Activated naive CD4-positive, alpha-beta T cell treated with anti-CD3 and anti-CD28 coated beads, Interleukin-2, amount 10 ng/mL, durations not matched to agents 7 days and 5 days (primary cell): Measurements from ENCODE around the gene USP25.

ENCODE experiments used
- CTCF ChIA-PET: fragments of 350-600 bp; sonication (Branson Sonifier 250); formaldehyde crosslinking; loops from one replicate; lab custom pipeline; 2021; ENCODE audit warnings: antibody characterized with exemption; lab: Charles Lee
- DNase-seq: peaks from one replicate; pipeline ENCODE4 v3.0.0-alpha.2; 2020
- H3K27ac Mint-ChIP-seq: one replicate; pipeline ENCODE4 v1.8.0; 2021; ENCODE audit warnings: mild to moderate bottlenecking, moderate library complexity, mixed read lengths
- H3K27me3 Mint-ChIP-seq: one replicate; pipeline ENCODE4 v1.8.0; 2021; ENCODE audit warnings: mild to moderate bottlenecking, mixed read lengths
- H3K36me3 Mint-ChIP-seq: one replicate; pipeline ENCODE4 v1.8.0; 2021; ENCODE audit warnings: mixed read lengths
- H3K4me1 Mint-ChIP-seq: one replicate; pipeline ENCODE4 v1.8.0; 2021; ENCODE audit warnings: mixed read lengths
- H3K4me3 Mint-ChIP-seq: one replicate; pipeline ENCODE4 v1.8.0; 2021; ENCODE audit warnings: mild to moderate bottlenecking, moderate library complexity, mixed read lengths
- H3K9me3 Mint-ChIP-seq: one replicate; pipeline ENCODE4 v1.8.0; 2021; ENCODE audit warnings: mixed read lengths

Gene USP25

GRCh38 chr21:15729674-15730483 is at the start of gene USP25:
Gene USP25, plus strand, starts transcription at chr21:15729982. Its CDS starts 412 bp downstream, at chr21:15730394.
- H3K9me3 Mint-ChIP-seq = no peaks in the 10 kb centered on the region
- peak; percentile 89 for DNase-seq
- CTCF ChIA-PET = no interaction called here
- H3K36me3 Mint-ChIP-seq = peaks cover 2% of the 10 kb centered on the region
- peak within 1 kb of the TSS; percentile 96 for H3K27ac Mint-ChIP-seq
- peak within 1 kb of the TSS; percentile 89 for H3K4me3 Mint-ChIP-seq
- peaks cover 25% of the 10 kb centered on the region for H3K27me3 Mint-ChIP-seq
- H3K4me1 Mint-ChIP-seq = peaks cover 32% of the 10 kb centered on the region

GRCh38 chr21:15682186-15682895 is 47.4 kb upstream of the USP25 start:
- Mint-ChIP-seq H3K4me3 (no peak overlapping the region), H3K27me3 (no peaks in the 10 kb centered on the region), H3K4me1 (peaks cover 8% of the 10 kb centered on the region), H3K27ac (no peak overlapping the region), H3K9me3 (no peaks in the 10 kb centered on the region), H3K36me3 (no peaks in the 10 kb centered on the region)
- CTCF ChIA-PET = no interaction called here
- DNase-seq = no peak

GRCh38 chr21:15682977-15683376 is 46.8 kb upstream of the USP25 start:
- Mint-ChIP-seq H3K27me3 (no peaks in the 10 kb centered on the region), H3K27ac (no peak overlapping the region), H3K4me3 (no peak overlapping the region), H3K9me3 (no peaks in the 10 kb centered on the region), H3K4me1 (peaks cover 8% of the 10 kb centered on the region), H3K36me3 (no peaks in the 10 kb centered on the region)
- DNase-seq = no peak
- CTCF ChIA-PET = no interaction called here

GRCh38 chr21:15686506-15686905 is 43.3 kb upstream of the USP25 start:
- no peaks in the 10 kb centered on the region for H3K27me3 Mint-ChIP-seq

GRCh38 chr21:15687208-15687607 is 42.6 kb upstream of the USP25 start:
- no peak overlapping the region for H3K27ac Mint-ChIP-seq
- H3K4me3 Mint-ChIP-seq = no peak overlapping the region
- no peaks in the 10 kb centered on the region for H3K9me3 Mint-ChIP-seq
- no peaks in the 10 kb centered on the region for H3K27me3 Mint-ChIP-seq
- H3K4me1 Mint-ChIP-seq = peaks cover 7% of the 10 kb centered on the region
- CTCF ChIA-PET = no interaction called here
- DNase-seq = no peak
- no peaks in the 10 kb centered on the region for H3K36me3 Mint-ChIP-seq

More at GRCh38 chr21:15686506-15686905, 43.3 kb upstream of the USP25 start:
- CTCF ChIA-PET = no interaction called here
- H3K4me3 Mint-ChIP-seq = no peak overlapping the region
- peaks cover 10% of the 10 kb centered on the region for H3K4me1 Mint-ChIP-seq
- no peak overlapping the region for H3K27ac Mint-ChIP-seq
- DNase-seq = no peak
- H3K9me3 Mint-ChIP-seq = no peaks in the 10 kb centered on the region
- H3K36me3 Mint-ChIP-seq = no peaks in the 10 kb centered on the region

- no peaks in the 10 kb centered on the region for H3K9me3 Mint-ChIP-seq
- H3K27ac Mint-ChIP-seq = no peak overlapping the region
- CTCF ChIA-PET = no interaction called here
- no peaks in the 10 kb centered on the region for H3K36me3 Mint-ChIP-seq
- H3K4me3 Mint-ChIP-seq = no peak overlapping the region
- peaks cover 2% of the 10 kb centered on the region for H3K4me1 Mint-ChIP-seq
- no peak for DNase-seq
- H3K27me3 Mint-ChIP-seq = no peaks in the 10 kb centered on the region
Observed at GRCh38 chr21:15688016-15688415, 41.8 kb upstream of the USP25 start.

GRCh38 chr21:15688809-15689208 is 41.0 kb upstream of the USP25 start:
- Mint-ChIP-seq H3K4me1 (peaks cover 2% of the 10 kb centered on the region), H3K9me3 (no peaks in the 10 kb centered on the region), H3K27ac (no peak overlapping the region), H3K36me3 (no peaks in the 10 kb centered on the region), H3K27me3 (no peaks in the 10 kb centered on the region), H3K4me3 (no peak overlapping the region)
- no peak for DNase-seq
- CTCF ChIA-PET = no interaction called here

GRCh38 chr21:15692711-15693110 is 37.1 kb upstream of the USP25 start:
- CTCF ChIA-PET = no interaction called here
- H3K4me1 Mint-ChIP-seq = peaks cover 2% of the 10 kb centered on the region
- no peak overlapping the region for H3K4me3 Mint-ChIP-seq
- no peak overlapping the region for H3K27ac Mint-ChIP-seq
- DNase-seq = no peak
- no peaks in the 10 kb centered on the region for H3K36me3 Mint-ChIP-seq
- no peaks in the 10 kb centered on the region for H3K9me3 Mint-ChIP-seq
- H3K27me3 Mint-ChIP-seq = no peaks in the 10 kb centered on the region

- no peaks in the 10 kb centered on the region for H3K9me3 Mint-ChIP-seq
- CTCF ChIA-PET = no interaction called here
- no peaks in the 10 kb centered on the region for H3K36me3 Mint-ChIP-seq
- H3K27me3 Mint-ChIP-seq = no peaks in the 10 kb centered on the region
- H3K4me1 Mint-ChIP-seq = no peaks in the 10 kb centered on the region
- no peak overlapping the region for H3K27ac Mint-ChIP-seq
- DNase-seq = no peak
- no peak overlapping the region for H3K4me3 Mint-ChIP-seq
Observed at GRCh38 chr21:15695241-15695640, 34.5 kb upstream of the USP25 start.

GRCh38 chr21:15701830-15702229 is 28.0 kb upstream of the USP25 start:
- H3K4me1 Mint-ChIP-seq = no peaks in the 10 kb centered on the region
- CTCF ChIA-PET = interaction anchor here (0.6 kb wide), 1 partner anchor 305 kb away, joined by 4 read pairs; no protein-coding TSS in a partner anchor
- no peaks in the 10 kb centered on the region for H3K36me3 Mint-ChIP-seq

GRCh38 chr21:15703932-15704331 is 25.9 kb upstream of the USP25 start:
- H3K9me3 Mint-ChIP-seq = no peaks in the 10 kb centered on the region
- no peaks in the 10 kb centered on the region for H3K36me3 Mint-ChIP-seq
- no peaks in the 10 kb centered on the region for H3K27me3 Mint-ChIP-seq
- no peaks in the 10 kb centered on the region for H3K4me1 Mint-ChIP-seq
- H3K27ac Mint-ChIP-seq = no peak overlapping the region
- no peak for DNase-seq
- no peak overlapping the region for H3K4me3 Mint-ChIP-seq
- CTCF ChIA-PET = no interaction called here

More at GRCh38 chr21:15701830-15702229, 28.0 kb upstream of the USP25 start:
- H3K9me3 Mint-ChIP-seq = no peaks in the 10 kb centered on the region
- no peak for DNase-seq
- no peak overlapping the region for H3K4me3 Mint-ChIP-seq
- H3K27me3 Mint-ChIP-seq = no peaks in the 10 kb centered on the region
- H3K27ac Mint-ChIP-seq = no peak overlapping the region

- Mint-ChIP-seq H3K27ac (no peak overlapping the region), H3K9me3 (no peaks in the 10 kb centered on the region), H3K4me1 (no peaks in the 10 kb centered on the region), H3K4me3 (no peak overlapping the region), H3K27me3 (no peaks in the 10 kb centered on the region), H3K36me3 (no peaks in the 10 kb centered on the region)
- CTCF ChIA-PET = no interaction called here
- DNase-seq = no peak
Observed at GRCh38 chr21:15706696-15707095, 23.1 kb upstream of the USP25 start.

GRCh38 chr21:15713412-15713811 is 16.4 kb upstream of the USP25 start:
- Mint-ChIP-seq H3K9me3 (no peaks in the 10 kb centered on the region), H3K4me1 (no peaks in the 10 kb centered on the region), H3K4me3 (no peak overlapping the region), H3K36me3 (no peaks in the 10 kb centered on the region), H3K27me3 (no peaks in the 10 kb centered on the region), H3K27ac (no peak overlapping the region)
- DNase-seq = no peak
- CTCF ChIA-PET = no interaction called here

GRCh38 chr21:15718711-15719110 is 11.1 kb upstream of the USP25 start:
- Mint-ChIP-seq H3K4me1 (no peaks in the 10 kb centered on the region), H3K9me3 (no peaks in the 10 kb centered on the region), H3K36me3 (no peaks in the 10 kb centered on the region), H3K27me3 (peaks cover 9% of the 10 kb centered on the region), H3K4me3 (no peak overlapping the region), H3K27ac (no peak overlapping the region)
- CTCF ChIA-PET = no interaction called here
- no peak for DNase-seq

- Mint-ChIP-seq H3K36me3 (no peaks in the 10 kb centered on the region), H3K9me3 (no peaks in the 10 kb centered on the region), H3K4me1 (no peaks in the 10 kb centered on the region), H3K27ac (no peak overlapping the region), H3K4me3 (no peak overlapping the region), H3K27me3 (peaks cover 17% of the 10 kb centered on the region)
- DNase-seq = no peak
- CTCF ChIA-PET = no interaction called here
Observed at GRCh38 chr21:15719976-15720375, 9.8 kb upstream of the USP25 start.
